ENCODE measurements around the gene ITPKB.

ITPKB gene

GRCh38 chr1:226627050-226627755 is 111.9 kb downstream of the ITPKB start:
- Histone ChIP-seq H3K4me1 (peaks cover 0 to 16% (median 8%) of the 10 kb centered on the region in 4 donors), H3K9me3 (peaks cover 0 to 2% (median 0%) of the 10 kb centered on the region in 3 donors), H3K4me3 (no peak overlapping the region), H3K27me3 (no peaks in the 10 kb centered on the region), H3K36me3 (no peaks in the 10 kb centered on the region), H3K27ac (peak overlapping the region; percentile 24 to 42)
- DNase-seq = peak; percentile 16 to 39
- intact Hi-C loops (cut with DNase I; ENCODE audit: low total_unique reads) = no loop called here
- no peak for TF ChIP-seq CTCF (IDR thresholded peaks at IDR 0.05)

GRCh38 chr1:226626577-226626956 is 112.5 kb downstream of the ITPKB start:
- no peak overlapping the region for H3K4me3 ChIP-seq
- peak overlapping the region in 1 of 2 donors; percentile 42 for H3K27ac ChIP-seq
- H3K27me3 ChIP-seq = no peaks in the 10 kb centered on the region
- H3K36me3 ChIP-seq = no peaks in the 10 kb centered on the region
- DNase-seq = peak; percentile 77 to 87
- H3K9me3 ChIP-seq = peaks cover 0 to 4% (median 4%) of the 10 kb centered on the region in 3 donors
- TF ChIP-seq CTCF (IDR thresholded peaks at IDR 0.05) = peak; percentile 91 to 95
- intact Hi-C loops (cut with DNase I; ENCODE audit: low total_unique reads) = no loop called here
- H3K4me1 ChIP-seq = peaks cover 0 to 16% (median 8%) of the 10 kb centered on the region in 4 donors

GRCh38 chr1:226625832-226626576 is 113.1 kb downstream of the ITPKB start:
- Histone ChIP-seq H3K4me1 (peaks cover 0 to 16% (median 8%) of the 10 kb centered on the region in 4 donors), H3K27ac (peak overlapping the region in 1 of 2 donors; percentile 8), H3K36me3 (no peaks in the 10 kb centered on the region), H3K27me3 (no peaks in the 10 kb centered on the region), H3K9me3 (peaks cover 0 to 4% (median 4%) of the 10 kb centered on the region in 3 donors), H3K4me3 (no peak overlapping the region)
- peak; percentile 19 to 58 for DNase-seq
- intact Hi-C loops (cut with DNase I; ENCODE audit: low total_unique reads) = no loop called here
- no peak for TF ChIP-seq CTCF (IDR thresholded peaks at IDR 0.05)

GRCh38 chr1:226625326-226625725 is 113.8 kb downstream of the ITPKB start:
- intact Hi-C loops (cut with DNase I; ENCODE audit: low total_unique reads) = no loop called here
- Histone ChIP-seq H3K27ac (no peak overlapping the region), H3K9me3 (peaks cover 0 to 4% (median 4%) of the 10 kb centered on the region in 3 donors), H3K4me1 (peaks cover 0 to 16% (median 8%) of the 10 kb centered on the region in 4 donors), H3K27me3 (no peaks in the 10 kb centered on the region), H3K4me3 (no peak overlapping the region), H3K36me3 (no peaks in the 10 kb centered on the region)
- TF ChIP-seq CTCF (IDR thresholded peaks at IDR 0.05) = no peak
- peak; percentile 11 to 27 for DNase-seq

- no peak overlapping the region for H3K4me3 ChIP-seq
- peak; percentile 13 to 35 for DNase-seq
- no peak for TF ChIP-seq CTCF (IDR thresholded peaks at IDR 0.05)
These were observed 114.6 kb downstream of the ITPKB start for GRCh38 chr1:226624526-226624925.

More at GRCh38 chr1:226624526-226624925, 114.6 kb downstream of the ITPKB start:
- H3K27me3 ChIP-seq = no peaks in the 10 kb centered on the region
- intact Hi-C loops (cut with DNase I; ENCODE audit: low total_unique reads) = no loop called here
- H3K27ac ChIP-seq = no peak overlapping the region
- H3K36me3 ChIP-seq = no peaks in the 10 kb centered on the region
- peaks cover 0 to 16% (median 8%) of the 10 kb centered on the region in 4 donors for H3K4me1 ChIP-seq
- peaks cover 0 to 4% (median 4%) of the 10 kb centered on the region in 3 donors for H3K9me3 ChIP-seq

All from tibial artery (tissue), 4 donors.